ENCODE data around the gene EIPR1. TPM values are rescaled to one million over a fixed set of nuclear protein-coding genes. Genes with fewer than 3 reads are reported as not detected.

Gene EIPR1
- total and polyA plus RNA-seq, 8 donors: 4.3 to 12.5 (median 6.4) TPM

DNA sequence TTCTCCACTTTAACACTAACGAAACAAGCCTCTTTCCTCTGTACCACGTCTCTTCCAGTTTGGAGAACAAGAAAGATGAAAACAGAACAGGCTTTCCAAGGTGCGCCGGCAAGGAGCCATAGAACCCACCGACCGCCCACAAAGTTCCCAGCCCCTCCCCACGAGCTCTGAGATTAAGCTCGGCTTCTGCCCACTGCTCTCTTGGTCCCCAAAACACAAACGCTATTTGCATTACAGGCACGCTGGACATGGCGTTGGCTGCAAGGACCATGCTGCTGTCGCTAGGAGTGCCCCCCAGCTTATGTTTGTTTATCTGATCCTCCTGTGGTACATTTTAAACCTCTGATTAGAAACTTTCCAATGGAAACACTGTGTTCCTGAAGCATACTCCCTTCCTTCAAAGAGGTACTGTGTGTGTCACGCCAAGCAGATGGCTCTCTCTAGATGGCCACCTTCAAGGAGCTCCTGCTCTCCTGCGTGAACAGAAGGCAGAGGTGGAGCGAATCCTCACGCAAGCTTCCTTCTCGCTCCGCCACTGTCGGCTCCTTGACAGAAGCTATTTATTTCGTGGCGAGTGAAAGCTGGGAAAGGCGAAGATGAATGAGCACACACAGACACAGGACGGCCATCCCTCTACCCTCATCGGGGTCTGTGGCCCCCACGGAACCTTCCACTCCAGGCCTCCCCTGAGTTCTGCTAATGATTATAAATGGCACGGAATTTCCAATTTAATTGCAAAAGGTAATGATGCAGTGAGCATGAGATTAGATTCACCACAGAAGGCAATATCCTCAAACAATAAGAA, 166.2 kb downstream of the EIPR1 start:
- no peaks in the 10 kb centered on the region for H3K27me3 ChIP-seq
- TF ChIP-seq, protein P1, sequence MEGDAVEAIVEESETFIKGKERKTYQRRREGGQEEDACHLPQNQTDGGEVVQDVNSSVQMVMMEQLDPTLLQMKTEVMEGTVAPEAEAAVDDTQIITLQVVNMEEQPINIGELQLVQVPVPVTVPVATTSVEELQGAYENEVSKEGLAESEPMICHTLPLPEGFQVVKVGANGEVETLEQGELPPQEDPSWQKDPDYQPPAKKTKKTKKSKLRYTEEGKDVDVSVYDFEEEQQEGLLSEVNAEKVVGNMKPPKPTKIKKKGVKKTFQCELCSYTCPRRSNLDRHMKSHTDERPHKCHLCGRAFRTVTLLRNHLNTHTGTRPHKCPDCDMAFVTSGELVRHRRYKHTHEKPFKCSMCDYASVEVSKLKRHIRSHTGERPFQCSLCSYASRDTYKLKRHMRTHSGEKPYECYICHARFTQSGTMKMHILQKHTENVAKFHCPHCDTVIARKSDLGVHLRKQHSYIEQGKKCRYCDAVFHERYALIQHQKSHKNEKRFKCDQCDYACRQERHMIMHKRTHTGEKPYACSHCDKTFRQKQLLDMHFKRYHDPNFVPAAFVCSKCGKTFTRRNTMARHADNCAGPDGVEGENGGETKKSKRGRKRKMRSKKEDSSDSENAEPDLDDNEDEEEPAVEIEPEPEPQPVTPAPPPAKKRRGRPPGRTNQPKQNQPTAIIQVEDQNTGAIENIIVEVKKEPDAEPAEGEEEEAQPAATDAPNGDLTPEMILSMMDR (IDR thresholded peaks at IDR 0.05): no peak
- DNase-seq (no peak), ATAC-seq (no peak), FAIRE-seq (no peak)
- no peaks in the 10 kb centered on the region for H3K36me3 ChIP-seq
- no peaks in the 10 kb centered on the region for H3K4me1 ChIP-seq
- intact Hi-C loops (cut with DNase I): no loop called here
- 89 to 90% methylated on average over 26 of the region's 26 CpGs for WGBS, 2 donors
- H3K4me3 ChIP-seq: no peak overlapping the region
- H3K27ac ChIP-seq: no peak overlapping the region
- H3K9me3 ChIP-seq: no peaks in the 10 kb centered on the region

DNA sequence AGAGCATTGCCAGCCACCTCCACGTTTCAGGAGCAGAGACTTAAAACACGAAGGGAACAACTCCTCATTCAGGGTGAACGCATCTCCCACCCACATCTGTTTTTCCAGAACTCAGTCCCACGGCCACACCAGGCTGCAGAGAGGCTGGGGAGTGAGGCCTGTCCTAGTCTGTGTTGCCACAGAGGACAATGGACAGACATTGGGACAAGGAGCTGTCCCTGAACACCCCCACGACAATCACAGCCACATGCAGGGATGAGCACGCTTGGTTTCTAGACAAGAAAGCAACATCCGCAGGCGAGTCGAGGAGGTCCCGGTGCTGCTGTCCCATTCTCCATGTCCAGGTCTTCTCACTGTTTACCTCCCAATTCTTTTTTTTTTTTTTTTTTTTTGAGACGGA, 167.4 kb downstream of the EIPR1 start:
- TF ChIP-seq, protein P1 (IDR thresholded peaks at IDR 0.05): no peak
- H3K4me3 ChIP-seq: no peak overlapping the region
- H3K9me3 ChIP-seq: no peaks in the 10 kb centered on the region
- no peak for FAIRE-seq
- no peaks in the 10 kb centered on the region for H3K36me3 ChIP-seq
- H3K27me3 ChIP-seq: no peaks in the 10 kb centered on the region
- 85 to 95% methylated on average over 10 to 11 of the region's 11 CpGs for WGBS, 2 donors
- no peak for ATAC-seq
- intact Hi-C loops (cut with DNase I): no loop called here
- no peaks in the 10 kb centered on the region for H3K4me1 ChIP-seq
- DNase-seq: no peak
- no peak overlapping the region for H3K27ac ChIP-seq

DNA sequence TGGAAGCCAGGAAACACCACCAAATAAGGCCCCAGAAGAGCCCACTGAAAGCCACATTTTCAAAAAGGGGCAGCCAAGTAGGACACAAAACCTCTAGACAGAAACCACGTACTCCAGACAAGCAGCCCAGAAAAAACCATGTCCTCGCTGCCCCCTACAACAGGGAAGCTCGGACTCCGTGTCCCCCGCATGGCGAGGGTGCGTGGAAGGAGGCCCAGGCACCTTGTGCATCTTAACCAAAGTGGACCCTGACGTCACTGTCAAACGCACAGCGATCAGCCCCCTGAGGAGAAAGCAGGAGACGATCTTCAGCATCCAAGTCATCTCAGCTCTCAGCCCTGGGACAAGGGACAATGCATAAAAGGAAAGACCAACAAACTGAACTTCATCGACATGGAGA, 168.4 kb downstream of the EIPR1 start:
- no peaks in the 10 kb centered on the region for H3K4me1 ChIP-seq
- 95 to 96% methylated on average over 12 of the region's 12 CpGs for WGBS, 2 donors
- H3K36me3 ChIP-seq: no peaks in the 10 kb centered on the region
- no peak for ATAC-seq
- DNase-seq: no peak
- no peaks in the 10 kb centered on the region for H3K9me3 ChIP-seq
- intact Hi-C loops (cut with DNase I): no loop called here
- no peak overlapping the region for H3K4me3 ChIP-seq
- no peaks in the 10 kb centered on the region for H3K27me3 ChIP-seq
- no peak for FAIRE-seq
- no peak overlapping the region for H3K27ac ChIP-seq
- TF ChIP-seq, protein P1 (IDR thresholded peaks at IDR 0.05): no peak

DNA sequence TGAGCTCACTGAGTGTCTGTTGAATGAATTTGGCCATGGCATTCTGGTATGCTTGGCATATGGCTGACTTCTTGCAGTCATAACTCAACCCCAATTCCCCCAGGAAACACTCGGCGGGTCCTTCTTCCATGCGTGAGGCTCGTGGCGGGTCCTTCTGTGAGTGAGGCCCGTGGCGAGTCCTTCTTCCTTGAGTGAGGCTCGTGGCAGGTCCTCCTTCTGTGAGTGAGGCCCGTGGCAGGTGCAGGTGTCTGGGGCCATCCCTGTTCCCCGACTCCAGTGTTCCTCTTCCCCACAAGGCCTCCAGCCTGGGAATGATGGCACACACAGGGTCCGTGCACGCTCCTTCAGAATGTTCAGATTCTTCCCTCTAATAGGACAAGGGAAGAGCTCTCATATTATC, 169.0 kb downstream of the EIPR1 start:
- intact Hi-C loops (cut with DNase I): no loop called here
- ATAC-seq: no peak
- FAIRE-seq: no peak
- Histone ChIP-seq H3K9me3 (no peaks in the 10 kb centered on the region), H3K4me3 (no peak overlapping the region), H3K36me3 (no peaks in the 10 kb centered on the region), H3K27ac (no peak overlapping the region), H3K27me3 (no peaks in the 10 kb centered on the region), H3K4me1 (no peaks in the 10 kb centered on the region)
- WGBS, 2 donors: 95 to 97% methylated on average over 12 of the region's 12 CpGs
- TF ChIP-seq, protein P1 (IDR thresholded peaks at IDR 0.05): no peak
- no peak for DNase-seq

DNA sequence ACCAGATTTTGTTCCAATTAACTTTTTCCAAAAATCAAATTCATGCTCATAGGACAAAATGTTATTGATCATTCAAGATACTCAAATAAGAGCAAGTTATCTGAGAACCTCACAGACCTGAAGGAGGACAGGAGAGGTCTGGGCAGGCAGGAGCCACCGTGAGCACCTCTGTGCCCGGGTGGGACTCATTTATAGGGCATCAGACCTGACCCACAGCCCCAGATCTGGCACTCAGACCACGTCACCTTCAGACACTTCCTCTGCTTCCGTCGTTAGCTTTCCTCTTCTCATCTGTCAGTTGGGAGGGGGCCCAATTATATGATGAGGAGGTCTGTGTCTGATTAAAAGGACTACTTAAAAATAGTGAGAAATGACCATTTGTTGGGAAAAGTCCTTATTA, 169.4 kb downstream of the EIPR1 start:
- Histone ChIP-seq H3K36me3 (no peaks in the 10 kb centered on the region), H3K4me3 (no peak overlapping the region), H3K27ac (no peak overlapping the region), H3K27me3 (no peaks in the 10 kb centered on the region), H3K4me1 (no peaks in the 10 kb centered on the region), H3K9me3 (no peaks in the 10 kb centered on the region)
- ATAC-seq: no peak
- intact Hi-C loops (cut with DNase I): no loop called here
- DNase-seq: no peak
- no peak for FAIRE-seq
- WGBS, 2 donors: 96 to 97% methylated on average over 5 of the region's 5 CpGs
- TF ChIP-seq, protein P1 (IDR thresholded peaks at IDR 0.05): no peak

Measured in pancreas (tissue), 10 donors.